ENCODE results near the gene COL6A2.

DNA sequence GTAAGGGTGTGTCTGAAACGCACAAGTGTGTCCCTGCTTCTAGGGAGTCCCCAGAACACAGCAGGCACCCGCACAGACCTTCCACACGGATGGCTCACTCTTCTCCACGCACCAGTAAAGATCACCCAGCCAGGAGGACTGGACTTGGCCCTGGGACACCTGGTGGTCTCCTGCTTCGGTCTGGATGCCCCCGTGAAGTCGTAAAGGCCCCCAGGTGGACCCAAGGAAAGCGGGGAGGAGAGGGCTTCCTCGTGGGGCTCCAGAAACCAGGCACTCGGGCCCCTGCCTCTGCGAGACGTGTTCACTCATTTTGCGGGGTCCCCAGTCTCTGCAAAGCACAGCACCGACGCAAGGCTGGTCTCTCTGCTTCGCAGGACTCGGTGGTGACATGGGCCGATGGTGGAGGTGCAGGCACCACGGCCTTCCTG, 20.2 kb upstream of the COL6A2 start:
- TF ChIP-seq, protein P1, sequence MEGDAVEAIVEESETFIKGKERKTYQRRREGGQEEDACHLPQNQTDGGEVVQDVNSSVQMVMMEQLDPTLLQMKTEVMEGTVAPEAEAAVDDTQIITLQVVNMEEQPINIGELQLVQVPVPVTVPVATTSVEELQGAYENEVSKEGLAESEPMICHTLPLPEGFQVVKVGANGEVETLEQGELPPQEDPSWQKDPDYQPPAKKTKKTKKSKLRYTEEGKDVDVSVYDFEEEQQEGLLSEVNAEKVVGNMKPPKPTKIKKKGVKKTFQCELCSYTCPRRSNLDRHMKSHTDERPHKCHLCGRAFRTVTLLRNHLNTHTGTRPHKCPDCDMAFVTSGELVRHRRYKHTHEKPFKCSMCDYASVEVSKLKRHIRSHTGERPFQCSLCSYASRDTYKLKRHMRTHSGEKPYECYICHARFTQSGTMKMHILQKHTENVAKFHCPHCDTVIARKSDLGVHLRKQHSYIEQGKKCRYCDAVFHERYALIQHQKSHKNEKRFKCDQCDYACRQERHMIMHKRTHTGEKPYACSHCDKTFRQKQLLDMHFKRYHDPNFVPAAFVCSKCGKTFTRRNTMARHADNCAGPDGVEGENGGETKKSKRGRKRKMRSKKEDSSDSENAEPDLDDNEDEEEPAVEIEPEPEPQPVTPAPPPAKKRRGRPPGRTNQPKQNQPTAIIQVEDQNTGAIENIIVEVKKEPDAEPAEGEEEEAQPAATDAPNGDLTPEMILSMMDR (IDR thresholded peaks at IDR 0.05) = no peak
- no peak for TF ChIP-seq EZH2phosphoT487 (IDR thresholded peaks at IDR 0.05)
- no peak for TF ChIP-seq EZH2 (IDR thresholded peaks at IDR 0.05)

Data from neural progenitor cell (in vitro differentiated cells).